HG03108 (cell line): Measurements from ENCODE around the gene CERK.
"Not testable (repeated sequence)": the region's sequence is repeated elsewhere in the genome, so short reads cannot be mapped to it uniquely, and the experiment has no call there.

Source experiments
- ATAC-seq: cut with Tn5 transposase; IDR thresholded peaks from one replicate; pipeline ENCODE4 v1.9.1; 2021; ENCODE audit warnings: moderate library complexity; ENCODE audit not compliant: unreplicated experiment

CERK gene

GRCh38 chr22:46650078-46650810 lies 87.8 kb downstream of the CERK start:
- ATAC-seq = no peak

DNA sequence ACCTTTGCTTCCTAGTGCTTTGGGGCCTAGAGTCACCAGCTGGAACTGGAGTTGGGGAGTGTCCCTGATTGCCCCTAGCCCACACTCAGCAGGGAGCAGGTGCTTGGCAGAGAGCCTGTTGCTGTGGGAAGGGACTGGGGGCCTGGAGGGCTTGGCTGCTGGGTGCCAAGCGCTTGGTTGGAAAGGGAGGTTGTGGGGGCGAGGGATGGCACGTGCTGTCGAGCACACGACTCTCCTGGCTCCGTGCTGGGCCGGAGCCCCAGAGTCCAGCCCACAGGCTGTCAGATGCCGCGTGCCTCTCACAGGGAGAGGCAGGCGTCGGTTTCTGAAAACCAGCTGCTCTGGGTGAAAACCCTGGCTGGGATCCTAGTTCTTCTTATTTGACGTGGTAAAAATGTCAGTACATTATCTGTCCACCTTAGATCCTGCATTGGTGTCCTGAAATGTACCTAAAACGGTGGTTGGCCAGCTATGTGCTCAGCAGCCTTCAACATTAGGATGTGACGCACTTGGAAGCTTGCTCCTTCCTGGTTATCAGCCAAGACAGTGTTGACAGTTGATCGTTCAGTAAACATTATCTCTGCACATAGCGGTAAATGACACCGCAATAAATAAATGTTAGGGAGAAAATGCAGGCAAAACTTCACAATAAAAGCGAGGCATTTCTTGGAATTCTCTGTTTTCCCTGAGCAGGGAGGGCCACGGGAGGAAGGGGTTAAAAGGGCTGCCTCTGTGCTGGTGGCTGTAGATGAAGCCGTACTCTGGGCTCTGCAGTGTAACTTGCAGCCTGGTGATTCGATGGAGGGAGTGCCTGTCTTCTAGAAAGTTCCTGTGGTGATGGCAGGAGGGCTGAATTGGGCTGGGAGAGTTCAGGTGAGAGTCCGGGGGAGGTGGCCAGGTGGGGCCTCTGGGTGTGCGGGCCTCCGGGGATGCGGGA lies 88.6 kb downstream of the CERK start:
- no peak for ATAC-seq

GRCh38 chr22:46648225-46648820 lies 89.7 kb downstream of the CERK start:
- ATAC-seq = not testable (repeated sequence)

DNA sequence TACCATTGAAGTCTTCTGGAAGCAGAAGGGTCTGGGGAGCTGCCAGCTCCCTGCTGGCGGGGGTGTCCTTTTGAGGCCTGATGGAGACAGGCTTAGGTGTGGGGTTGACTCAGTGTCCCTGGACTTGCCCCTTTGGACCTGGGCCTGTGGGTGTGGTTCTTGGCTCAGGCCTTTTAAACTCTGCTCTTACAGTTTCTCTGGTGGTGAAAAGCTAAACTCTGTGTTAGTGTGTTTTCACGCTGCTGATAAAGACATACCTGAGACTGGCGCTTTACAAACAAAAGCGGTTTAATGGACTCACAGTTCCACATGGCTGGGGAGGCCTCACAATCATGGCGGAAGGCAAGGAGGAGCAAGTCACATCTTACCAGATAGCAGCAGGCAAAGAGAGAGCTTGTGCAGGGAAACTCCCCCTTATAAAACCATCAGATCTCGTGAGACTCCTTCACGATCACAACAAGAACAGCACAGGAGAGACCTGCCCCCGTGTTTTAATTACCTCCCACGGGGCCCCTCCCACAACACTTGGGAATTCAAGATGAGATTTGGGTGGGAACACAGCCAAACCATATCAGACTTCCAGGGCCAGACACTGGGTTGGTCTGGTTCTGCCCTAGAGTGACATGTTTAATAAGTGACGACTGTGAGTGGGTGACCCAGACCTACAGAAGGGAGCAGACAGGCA lies 91.4 kb downstream of the CERK start:
- no peak for ATAC-seq

GRCh38 chr22:46642840-46643480 lies 95.1 kb downstream of the CERK start:
- not testable (repeated sequence) for ATAC-seq

DNA sequence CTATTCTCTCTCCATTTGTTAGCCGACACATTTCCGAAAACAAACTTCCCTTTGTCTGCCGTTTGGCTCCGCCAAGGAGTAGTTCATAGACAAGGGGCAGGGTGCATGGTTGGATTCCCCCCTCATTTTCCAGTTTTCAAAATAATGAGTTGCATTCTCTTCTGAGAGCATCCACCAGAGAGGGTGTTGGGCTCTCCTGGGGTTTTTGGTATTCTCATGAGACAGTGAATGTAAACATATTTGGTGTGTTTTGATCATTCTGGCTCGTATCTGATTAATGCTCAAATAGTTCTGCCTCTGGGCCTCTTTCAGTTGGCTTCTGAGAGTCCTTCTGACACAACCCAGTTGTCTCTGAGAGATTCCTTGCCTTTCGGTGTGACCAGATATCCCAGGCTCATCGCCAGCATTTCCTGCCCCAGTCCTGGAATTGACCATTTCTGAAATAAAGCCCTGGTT lies 96.2 kb downstream of the CERK start:
- ATAC-seq = no peak

DNA sequence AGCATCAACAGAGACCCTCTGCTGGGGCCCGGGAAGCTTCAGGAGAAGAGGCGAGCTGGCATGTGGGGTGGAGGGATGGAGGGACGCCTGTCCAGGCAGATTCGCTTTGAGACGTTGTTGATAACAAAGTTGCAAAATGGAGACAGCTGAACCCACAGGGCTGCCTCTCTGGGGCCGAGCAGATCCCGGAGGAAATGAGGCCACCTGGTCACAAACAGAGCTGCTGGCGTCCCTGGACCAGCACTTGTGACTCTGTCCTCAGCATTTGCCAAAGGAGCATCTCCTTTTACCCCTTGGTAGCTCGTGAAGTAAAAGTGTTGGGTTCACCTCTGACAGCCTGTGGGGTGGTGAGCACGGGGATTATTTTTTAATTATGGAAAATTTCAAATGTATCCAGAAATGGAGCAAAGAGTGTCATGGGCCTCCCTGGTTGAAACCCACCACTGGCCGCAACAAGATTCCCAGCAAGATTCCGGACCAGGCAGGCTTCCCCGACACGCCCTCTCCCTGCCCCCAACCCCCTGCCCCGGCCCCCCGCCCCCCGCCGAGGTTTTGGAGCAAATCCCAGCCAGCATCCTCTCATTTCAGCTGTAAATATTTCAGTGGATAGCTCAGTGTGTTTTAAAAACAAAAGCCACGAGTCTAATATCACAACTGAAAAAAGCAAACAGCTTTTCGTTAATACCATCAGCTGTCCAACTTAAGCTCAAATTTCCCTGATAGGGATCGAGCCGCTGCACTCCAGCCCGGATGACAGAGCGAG lies 97.6 kb downstream of the CERK start:
- ATAC-seq = no peak

- no peak for ATAC-seq
Observed at GRCh38 chr22:46639843-46640242, 98.2 kb downstream of the CERK start.

DNA sequence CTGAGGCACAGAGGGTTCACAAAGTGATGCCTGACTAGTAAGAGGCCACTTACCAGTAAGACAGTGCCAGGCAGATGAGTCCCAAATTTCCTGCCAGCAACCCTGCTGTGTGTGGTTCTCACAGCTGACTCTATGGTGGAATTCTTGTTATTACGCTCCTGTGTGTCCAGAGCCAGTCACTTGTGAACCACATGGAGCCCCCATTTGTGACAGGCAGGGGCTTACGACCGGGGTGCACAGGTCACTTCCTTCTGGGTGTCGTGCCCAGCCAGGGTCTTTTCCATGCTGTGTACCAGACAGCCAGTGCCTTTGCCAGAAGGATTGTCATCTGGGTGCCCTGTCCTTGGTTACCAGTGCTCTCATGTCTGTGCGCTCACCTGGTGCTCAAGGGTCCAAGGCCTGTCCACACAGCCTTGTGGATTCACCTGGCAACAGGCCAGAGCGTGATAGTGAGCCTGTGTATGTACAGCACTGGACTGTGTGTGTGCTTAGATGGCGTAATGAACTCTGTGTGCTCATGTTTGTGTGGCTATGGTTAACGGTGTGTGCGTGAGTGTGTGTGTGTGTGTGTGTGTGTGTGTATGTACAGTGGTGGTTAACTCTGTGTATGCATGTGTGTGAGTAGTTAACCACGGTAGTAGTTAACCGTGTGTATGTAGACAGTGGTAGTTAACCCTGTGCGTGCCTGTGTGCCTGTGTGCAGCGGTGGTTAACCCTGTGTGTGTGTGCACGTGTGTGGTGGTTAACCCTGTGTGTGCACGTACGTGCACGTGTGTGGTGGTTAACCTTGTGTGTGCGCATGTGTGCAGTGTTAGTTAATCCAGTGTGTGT lies 99.2 kb downstream of the CERK start:
- ATAC-seq = no peak

GRCh38 chr22:46637711-46638600 lies 100.1 kb downstream of the CERK start:
- ATAC-seq = no peak

GRCh38 chr22:46636221-46637002 lies 101.6 kb downstream of the CERK start:
- no peak for ATAC-seq

- ATAC-seq = no peak
Observed at GRCh38 chr22:46635756-46636155, 102.3 kb downstream of the CERK start.

- not testable (repeated sequence) for ATAC-seq
Observed at GRCh38 chr22:46634973-46635685, 102.9 kb downstream of the CERK start.
